Osteoblast (primary cell): ENCODE measurements around the gene TOMM40. TPM values are rescaled to one million over a fixed set of nuclear protein-coding genes. Genes with fewer than 3 reads are reported as not detected.

Experiments used
- DNase-seq: peaks from one replicate; pipeline ENCODE4 v3.0.0; 2011; ENCODE audit warnings: low spot score, mixed read lengths; ENCODE audit not compliant: insufficient read length; ENCODE audit errors: missing footprints
- H2AFZ ChIP-seq: 2 replicates; pipeline ENCODE4 v1.6.0; 2011; ENCODE audit warnings: mild to moderate bottlenecking, low read length
- H3K27ac ChIP-seq: 2 replicates; pipeline ENCODE4 v1.5.1; 2011; ENCODE audit warnings: mild to moderate bottlenecking, low read depth, low read length, moderate library complexity
- H3K27me3 ChIP-seq: 2 replicates; pipeline ENCODE4 v1.6.0; 2012; ENCODE audit warnings: mild to moderate bottlenecking, control low read depth, inconsistent platforms, low read length, moderate library complexity; ENCODE audit not compliant: insufficient read depth
- H3K36me3 ChIP-seq: 2 replicates; pipeline ENCODE4 v1.5.1; 2011; ENCODE audit warnings: mild to moderate bottlenecking, low read length, control low read depth, moderate library complexity; ENCODE audit not compliant: insufficient read depth
- H3K4me1 ChIP-seq: 2 replicates; pipeline ENCODE4 v1.5.1; 2011; ENCODE audit warnings: mild to moderate bottlenecking, low read length, control low read depth, moderate library complexity; ENCODE audit not compliant: insufficient read depth
- H3K4me2 ChIP-seq: 2 replicates; pipeline ENCODE4 v1.6.0; 2011; ENCODE audit warnings: mild to moderate bottlenecking, low read length; ENCODE audit not compliant: insufficient read depth
- H3K4me3 ChIP-seq: fragments of 200-600 bp; sonication (generic); 3 replicates; pipeline ENCODE4 v1.5.1; 2012; ENCODE audit warnings: mild to moderate bottlenecking, low read length, inconsistent platforms; ENCODE audit not compliant: insufficient read depth
- H3K79me2 ChIP-seq: 2 replicates; pipeline ENCODE4 v1.6.0; 2012; ENCODE audit warnings: mild to moderate bottlenecking, low read length, control low read depth, inconsistent platforms; ENCODE audit not compliant: insufficient read depth
- H3K9me3 ChIP-seq: 2 replicates; pipeline ENCODE4 v1.5.1; 2011; ENCODE audit warnings: low read depth, low read length, control low read depth
- H4K20me1 ChIP-seq: 2 replicates; pipeline ENCODE4 v1.6.0; 2012; ENCODE audit warnings: mild to moderate bottlenecking, low read length, control low read depth; ENCODE audit not compliant: insufficient read depth
- CTCF ChIP-seq: IDR thresholded peaks from 2 replicates; pipeline ENCODE4 v1.5.1; 2011; ENCODE audit warnings: mild to moderate bottlenecking, low read depth, low read length, moderate library complexity; ENCODE audit errors: extremely low read depth
- total RNA-seq: library from RNA; depleted of rRNA; stranded (reverse); fragments of >200 nt; gene quantifications from 2 replicates; pipeline ENCODE4 v1.2.3, GENCODE V29; 2012

Gene TOMM40
- total RNA-seq, 1 donor: 31.8 TPM

GRCh38 chr19:44889830-44890365, 1.2 kb upstream of the TOMM40 start:
- Histone ChIP-seq H3K27me3 (no peaks in the 10 kb centered on the region), H3K79me2 (peaks cover 31% of the 10 kb centered on the region), H3K36me3 (peaks cover 46% of the 10 kb centered on the region), H3K9me3 (no peaks in the 10 kb centered on the region), H4K20me1 (peaks cover 12% of the 10 kb centered on the region), H3K27ac (peak overlapping the region; percentile 95), H3K4me2 (peak overlapping the region; percentile 92), H3K4me1 (peaks cover 22% of the 10 kb centered on the region), H3K4me3 (peak overlapping the region; percentile 84), H2AFZ (peak overlapping the region; percentile 85)
- no peak for TF ChIP-seq CTCF
- no peak for DNase-seq

GRCh38 chr19:44890366-44891015, 563 bp upstream of the TOMM40 start:
- H2AFZ ChIP-seq: peak overlapping the region; percentile 85

GRCh38 chr19:44892932-44893331, 1.9 kb downstream of the TOMM40 start:
- Histone ChIP-seq H4K20me1 (peaks cover 16% of the 10 kb centered on the region), H3K36me3 (peaks cover 53% of the 10 kb centered on the region), H2AFZ (no peak overlapping the region), H3K9me3 (no peaks in the 10 kb centered on the region), H3K4me1 (peaks cover 22% of the 10 kb centered on the region), H3K4me3 (no peak overlapping the region), H3K27me3 (no peaks in the 10 kb centered on the region), H3K4me2 (peak overlapping the region; percentile 100), H3K27ac (no peak overlapping the region), H3K79me2 (peaks cover 47% of the 10 kb centered on the region)
- peak; percentile 71 for DNase-seq
- TF ChIP-seq CTCF: no peak

More at GRCh38 chr19:44890366-44891015, 563 bp upstream of the TOMM40 start:
- Histone ChIP-seq H3K4me1 (peaks cover 22% of the 10 kb centered on the region), H4K20me1 (peaks cover 16% of the 10 kb centered on the region), H3K36me3 (peaks cover 49% of the 10 kb centered on the region), H3K27me3 (no peaks in the 10 kb centered on the region), H3K27ac (peak overlapping the region; percentile 95), H3K9me3 (no peaks in the 10 kb centered on the region), H3K4me2 (peak overlapping the region; percentile 92), H3K79me2 (peaks cover 31% of the 10 kb centered on the region), H3K4me3 (peak overlapping the region; percentile 84)
- DNase-seq: peak; percentile 98
- TF ChIP-seq CTCF: no peak

- Histone ChIP-seq H3K79me2 (peaks cover 47% of the 10 kb centered on the region), H3K4me2 (no peak overlapping the region), H4K20me1 (peaks cover 16% of the 10 kb centered on the region), H3K36me3 (peaks cover 48% of the 10 kb centered on the region), H3K27me3 (no peaks in the 10 kb centered on the region), H3K9me3 (no peaks in the 10 kb centered on the region), H3K4me1 (peaks cover 22% of the 10 kb centered on the region), H2AFZ (no peak overlapping the region), H3K4me3 (no peak overlapping the region), H3K27ac (no peak overlapping the region)
- TF ChIP-seq CTCF: no peak
- DNase-seq: peak; percentile 44
Observed at GRCh38 chr19:44893332-44894051, 2.4 kb downstream of the TOMM40 start.
